Esophagus muscularis mucosa (tissue), 3 donors: Measurements from ENCODE around the gene KAZN.

Experiments
- EP300 ChIP-seq: sonication (generic); formaldehyde crosslinking; IDR thresholded peaks from one replicate; pipeline ENCODE4 v1.6.1; 2017; ENCODE audit warnings: antibody characterized with exemption
- TF ChIP-seq, protein P1 (sequence below), 3 experiments: fragments of 200-600 bp in 2 of 3; fragments of 450-650 bp in 1 of 3; sonication (generic) in 2 of 3; IDR thresholded peaks; one replicate each; pipeline ENCODE4 v1.5.1; 2017 to 2019; ENCODE audit warnings: antibody characterized with exemption in 3 of 3, mild to moderate bottlenecking in 2 of 3, moderate library complexity in 1 of 3

DNA sequence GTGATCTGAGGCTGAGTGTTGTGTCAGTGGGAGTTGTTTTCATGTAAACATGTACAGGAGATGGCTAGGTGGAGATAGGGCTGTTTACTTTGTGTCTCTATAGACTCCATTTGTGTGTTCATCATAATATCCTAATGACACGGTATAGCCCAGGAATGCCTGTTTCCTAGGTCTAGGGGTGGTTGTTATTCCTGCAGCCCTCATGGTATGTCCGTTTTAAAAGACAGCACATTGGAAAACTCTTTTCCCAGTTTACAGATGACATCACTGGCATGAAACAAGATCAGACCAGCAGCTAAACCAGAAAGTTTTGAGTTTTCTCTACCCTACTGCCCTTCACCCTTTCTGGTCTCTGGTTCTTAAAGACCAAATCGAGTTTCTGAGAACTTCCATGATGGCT, 327.7 kb downstream of the KAZN start:
- TF ChIP-seq, protein P1, sequence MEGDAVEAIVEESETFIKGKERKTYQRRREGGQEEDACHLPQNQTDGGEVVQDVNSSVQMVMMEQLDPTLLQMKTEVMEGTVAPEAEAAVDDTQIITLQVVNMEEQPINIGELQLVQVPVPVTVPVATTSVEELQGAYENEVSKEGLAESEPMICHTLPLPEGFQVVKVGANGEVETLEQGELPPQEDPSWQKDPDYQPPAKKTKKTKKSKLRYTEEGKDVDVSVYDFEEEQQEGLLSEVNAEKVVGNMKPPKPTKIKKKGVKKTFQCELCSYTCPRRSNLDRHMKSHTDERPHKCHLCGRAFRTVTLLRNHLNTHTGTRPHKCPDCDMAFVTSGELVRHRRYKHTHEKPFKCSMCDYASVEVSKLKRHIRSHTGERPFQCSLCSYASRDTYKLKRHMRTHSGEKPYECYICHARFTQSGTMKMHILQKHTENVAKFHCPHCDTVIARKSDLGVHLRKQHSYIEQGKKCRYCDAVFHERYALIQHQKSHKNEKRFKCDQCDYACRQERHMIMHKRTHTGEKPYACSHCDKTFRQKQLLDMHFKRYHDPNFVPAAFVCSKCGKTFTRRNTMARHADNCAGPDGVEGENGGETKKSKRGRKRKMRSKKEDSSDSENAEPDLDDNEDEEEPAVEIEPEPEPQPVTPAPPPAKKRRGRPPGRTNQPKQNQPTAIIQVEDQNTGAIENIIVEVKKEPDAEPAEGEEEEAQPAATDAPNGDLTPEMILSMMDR (IDR thresholded peaks at IDR 0.05) = no peak
- TF ChIP-seq EP300 = no peak
